H1 (cell line): ENCODE measurements around the gene NHS.

Experiments
- CTCF ChIP-seq, 3 experiments: IDR thresholded peaks; 1 replicate in 2 of 3; 2 replicates in 1 of 3; pipeline versions ENCODE4 v1.5.1 to v1.6.1; 2011; ENCODE audit warnings: low read length in 3 of 3, mild to moderate bottlenecking in 3 of 3, inconsistent platforms in 2 of 3, low read depth in 1 of 3, moderate library complexity in 1 of 3; ENCODE audit not compliant: insufficient read depth in 1 of 3; ENCODE audit errors: control extremely low read depth in 1 of 3
- NRF1 ChIP-seq: IDR thresholded peaks from 2 replicates; pipeline ENCODE4 v1.6.1; 2011; ENCODE audit warnings: mild to moderate bottlenecking, low read depth, low read length, improper control_type of control experiment
- POLR2A ChIP-seq, 2 experiments: IDR thresholded peaks; 1 replicate in 1 of 2; 2 replicates in 1 of 2; pipeline ENCODE4 v1.6.1; 2011; ENCODE audit warnings: low read depth in 2 of 2, low read length in 2 of 2, mild to moderate bottlenecking in 2 of 2; ENCODE audit errors: control extremely low read depth in 1 of 2
- POLR2AphosphoS5 ChIP-seq: IDR thresholded peaks from 2 replicates; pipeline ENCODE4 v1.6.1; 2011; ENCODE audit warnings: low read depth, low read length
- RFX5 ChIP-seq: IDR thresholded peaks from 2 replicates; pipeline ENCODE4 v1.6.1; 2011; ENCODE audit warnings: low read depth, low read length, improper control_type of control experiment, borderline replicate concordance
- TCF12 ChIP-seq: IDR thresholded peaks from 2 replicates; pipeline ENCODE4 v1.6.1; 2011; ENCODE audit warnings: low read depth, mild to moderate bottlenecking, low read length

GRCh38 chrX:17632942-17633341, 257.9 kb downstream of the NHS start:
- TF ChIP-seq TCF12 (no peak), POLR2AphosphoS5 (no peak), NRF1 (no peak), RFX5 (no peak), CTCF (IDR thresholded peaks at IDR 0.05; ENCODE audit: control extremely low read depth in 1 of 3, insufficient read depth in 1 of 3, low read depth in 1 of 3, low read length in 3 of 3) (no peak), POLR2A (IDR thresholded peaks at IDR 0.05; ENCODE audit: control extremely low read depth in 1 of 2, low read depth in 2 of 2, low read length in 2 of 2) (no peak)
